Activated naive CD4-positive, alpha-beta T cell treated with Interleukin-2 at 50 U/mL for 16 hours (primary cell): ENCODE measurements around the gene CAMKK2.

Experiments used
- DNase-seq: peaks from one replicate; pipeline ENCODE4 v3.0.0-alpha.2; 2020

CAMKK2 gene

DNA sequence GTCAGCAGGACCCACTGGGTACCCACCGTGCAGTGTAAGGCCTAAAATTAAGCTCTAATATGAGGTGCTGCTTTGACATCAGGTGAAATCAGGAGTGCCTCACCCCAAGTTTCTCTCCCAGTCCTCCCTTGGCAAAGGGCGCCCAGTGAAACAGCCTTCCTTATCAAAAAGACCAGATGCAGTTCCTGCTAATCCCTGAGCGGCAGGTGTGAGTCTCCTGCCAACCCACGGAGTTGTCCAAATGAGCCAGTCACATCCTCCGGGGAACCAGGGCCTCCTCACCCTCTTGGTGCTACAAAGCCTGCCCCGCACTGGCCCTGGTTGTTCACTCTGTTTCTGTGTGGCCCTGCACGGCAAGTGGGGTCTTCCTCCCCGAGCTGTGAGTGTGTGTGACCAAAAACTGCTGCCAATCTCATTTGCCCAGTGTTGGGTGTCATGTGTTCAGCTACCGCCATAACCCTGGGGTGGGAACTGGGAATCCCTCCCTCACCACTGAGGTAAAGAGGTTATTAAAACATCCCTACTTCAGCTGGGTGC is 106.8 kb downstream of the CAMKK2 start:
- DNase-seq: no peak

DNA sequence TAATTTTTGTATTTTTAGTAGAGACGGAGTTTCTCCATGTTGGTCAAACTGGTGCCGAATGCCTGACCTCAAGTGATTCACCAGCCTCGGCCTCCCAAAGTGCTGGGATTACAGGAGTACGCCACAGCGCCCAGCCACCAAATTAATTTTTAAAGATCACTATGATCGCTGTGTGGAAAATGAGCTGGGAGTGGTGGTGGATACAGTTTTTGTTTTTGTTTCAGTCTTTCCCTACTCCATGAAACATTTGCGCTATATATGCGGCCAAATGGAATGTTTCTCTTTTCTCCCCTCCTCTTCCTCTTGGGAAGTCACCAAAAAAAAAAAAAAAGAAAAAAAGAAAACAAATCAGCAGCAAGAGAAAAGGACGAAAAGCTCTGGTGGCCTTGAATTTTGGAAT is 107.4 kb downstream of the CAMKK2 start:
- no peak for DNase-seq

DNA sequence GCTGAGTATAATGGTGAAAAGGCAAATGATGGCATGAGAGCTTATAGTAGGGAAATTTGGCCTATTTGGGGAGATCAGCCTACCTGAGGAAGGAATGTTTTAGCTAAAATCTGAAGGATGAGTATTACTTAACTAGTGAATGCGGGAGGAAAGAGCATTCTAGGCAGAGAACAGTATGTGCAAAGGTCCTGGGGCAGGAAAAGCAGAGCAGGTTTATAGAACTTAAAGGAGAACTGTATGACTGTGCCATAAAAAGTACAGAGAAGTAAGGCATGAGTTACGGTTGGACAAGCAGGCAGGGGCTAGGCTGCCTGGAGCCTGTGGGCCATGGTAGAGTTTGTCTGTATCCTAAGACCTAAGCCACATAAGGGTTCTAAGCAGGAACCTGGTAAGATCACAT is 108.3 kb downstream of the CAMKK2 start:
- DNase-seq: no peak
